B cell (primary cell): ENCODE data around the gene GHR. TPM values are rescaled to one million over a fixed set of nuclear protein-coding genes. Genes with fewer than 3 reads are reported as not detected.

ENCODE experiments used
- ATAC-seq: fragments of 200-7000 bp; cut with Tn5 transposase; one replicate; pipeline ENCODE4 v1.10.0; 2021; ENCODE audit warnings: low read depth, mild to moderate bottlenecking, moderate number of reproducible peaks, moderate library complexity
- CTCF ChIA-PET: fragments of 350-600 bp; sonication (Branson Sonifier 250); formaldehyde crosslinking; loops from one replicate; lab custom pipeline; 2021; ENCODE audit warnings: antibody characterized with exemption, inconsistent platforms; lab: Charles Lee
- POLR2A ChIA-PET: fragments of 350-600 bp; sonication (Branson Sonifier 250); formaldehyde crosslinking; loops from one replicate; lab custom pipeline; 2021; ENCODE audit warnings: antibody characterized with exemption; lab: Charles Lee
- DNase-seq: peaks from one replicate; pipeline ENCODE4 v3.0.0; 2013
- H2AFZ ChIP-seq: 2 replicates; pipeline ENCODE4 v1.6.1; 2012; ENCODE audit warnings: mild to moderate bottlenecking, low read depth, low read length; ENCODE audit not compliant: insufficient read depth, poor library complexity, severe bottlenecking
- H3K27ac ChIP-seq, 2 donors: 1 replicate in 1 of 2; 2 replicates in 1 of 2; pipeline ENCODE4 v1.5.1; 2012 to 2013; ENCODE audit warnings: low read length in 2 of 2, mild to moderate bottlenecking in 2 of 2, moderate library complexity in 1 of 2
- H3K27me3 ChIP-seq, 4 experiments: fragments of 200-600 bp in 1 of 4; sonication (generic) in 1 of 4; replicated peaks in 1 of 4; 1 replicate in 2 of 4; 2 replicates in 2 of 4; pipeline versions ENCODE4 v1.6.1 to v1.7.0; 2013 to 2016; ENCODE audit warnings: low read length in 3 of 4, mild to moderate bottlenecking in 2 of 4, mixed read lengths in 1 of 4, moderate library complexity in 1 of 4; ENCODE audit not compliant: insufficient read depth in 4 of 4, control insufficient read depth in 3 of 4; ENCODE audit errors: control extremely low read depth in 1 of 4
- H3K36me3 ChIP-seq, 2 experiments: replicated peaks in 1 of 2; 1 replicate in 1 of 2; 2 replicates in 1 of 2; pipeline versions ENCODE4 v1.6.1 to v1.7.1; 2013; ENCODE audit warnings: low read length in 1 of 2; ENCODE audit not compliant: insufficient read depth in 2 of 2, control insufficient read depth in 1 of 2; ENCODE audit errors: control extremely low read depth in 1 of 2, extremely low read depth in 1 of 2
- H3K4me1 ChIP-seq, 2 donors: fragments of 200-600 bp in 1 of 2; sonication (generic) in 1 of 2; 1 replicate in 1 of 2; 2 replicates in 1 of 2; pipeline versions ENCODE4 v1.5.1 to v1.6.1; 2013 to 2017; ENCODE audit warnings: low read length in 2 of 2; ENCODE audit not compliant: control insufficient read depth in 2 of 2, insufficient read depth in 2 of 2
- H3K4me2 ChIP-seq: replicated peaks from 2 replicates; pipeline ENCODE3; 2012; ENCODE audit warnings: mild to moderate bottlenecking, low read depth, low read length; ENCODE audit not compliant: poor library complexity, severe bottlenecking
- H3K4me3 ChIP-seq, 5 experiments: fragments of 200-600 bp in 1 of 5; sonication (generic) in 1 of 5; 1 replicate in 3 of 5; 2 replicates in 2 of 5; pipeline versions ENCODE4 v1.5.1 to v1.7.0; 2011 to 2016; ENCODE audit warnings: low read length in 4 of 5, mild to moderate bottlenecking in 4 of 5, low read depth in 2 of 5, control low read depth in 1 of 5, moderate library complexity in 1 of 5; ENCODE audit not compliant: insufficient read depth in 1 of 5; ENCODE audit errors: control extremely low read depth in 1 of 5, extremely low read depth in 1 of 5
- H3K79me2 ChIP-seq: fragments of 200-600 bp; sonication (generic); one replicate; pipeline ENCODE4 v1.6.0; 2016; ENCODE audit warnings: low read length; ENCODE audit not compliant: control insufficient read depth, insufficient read depth
- H3K9ac ChIP-seq: fragments of 200-600 bp; sonication (generic); 2 replicates; pipeline ENCODE4 v1.6.1; 2017; ENCODE audit warnings: mild to moderate bottlenecking, low read length, moderate library complexity
- H3K9me3 ChIP-seq, 3 donors: one replicate each; pipeline versions ENCODE4 v1.6.1 to v1.7.1; 2013; ENCODE audit warnings: low read length in 2 of 3; ENCODE audit not compliant: control insufficient read depth in 2 of 3, insufficient read depth in 1 of 3; ENCODE audit errors: control extremely low read depth in 1 of 3
- H4K20me1 ChIP-seq: 2 replicates; pipeline ENCODE4 v1.6.0; 2012; ENCODE audit warnings: mild to moderate bottlenecking, low read length; ENCODE audit not compliant: insufficient read depth, control insufficient read depth, poor library complexity, severe bottlenecking
- H3K27ac Mint-ChIP-seq: one replicate; pipeline ENCODE4 v1.8.0; 2021; ENCODE audit warnings: mixed read lengths
- H3K27me3 Mint-ChIP-seq: one replicate; pipeline ENCODE4 v1.8.0; 2021; ENCODE audit warnings: mixed read lengths
- H3K4me1 Mint-ChIP-seq: one replicate; pipeline ENCODE4 v1.8.0; 2021; ENCODE audit warnings: mixed read lengths
- H3K4me3 Mint-ChIP-seq: one replicate; pipeline ENCODE4 v1.8.0; 2021; ENCODE audit warnings: mixed read lengths
- H3K9me3 Mint-ChIP-seq: one replicate; pipeline ENCODE4 v1.8.0; 2022; ENCODE audit warnings: mixed read lengths; ENCODE audit not compliant: insufficient read depth
- CTCF ChIP-seq: fragments of 200-600 bp; IDR thresholded peaks from one replicate; pipeline ENCODE4 v1.8.0; 2022; ENCODE audit warnings: antibody characterized with exemption, mild to moderate bottlenecking
- EZH2 ChIP-seq: IDR thresholded peaks from 2 replicates; pipeline ENCODE4 v1.6.1; 2012; ENCODE audit warnings: borderline replicate concordance, low read depth, mild to moderate bottlenecking, moderate library complexity, low read length; ENCODE audit not compliant: insufficient read depth, poor library complexity, severe bottlenecking
- WGBS: methylation state at CpG from one replicate; pipeline ENCODE4 v1.1.5; 2013; ENCODE audit warnings: missing lambda C conversion rate; ENCODE audit not compliant: insufficient coverage; 5-methylcytosine and 5-hydroxymethylcytosine counted together
- intact Hi-C: fragments of 100-400 bp; cut with micrococcal nuclease; formaldehyde crosslinking; loops from one replicate; pipeline ENCODE4 v1.10.0; 2022
- polyA plus RNA-seq: library from polyadenylated mRNA; depleted of rRNA; stranded (reverse); fragments of >200 nt; gene quantifications from 2 replicates; pipeline ENCODE4 v1.2.3, GENCODE V29; 2012
- total RNA-seq, 2 donors: library from RNA; stranded (reverse); fragments of 120-200 nt in 1 of 2; gene quantifications; 1 replicate in 1 of 2; 2 replicates in 1 of 2; pipeline versions ENCODE4 v1.2.3 to v1.2.4, GENCODE V29; 2013 to 2022

The GHR gene
- total and polyA plus RNA-seq, 2 donors (not counting 1 experiment from before 2014, with no cell fraction given), result not detected

GRCh38 chr5:42566652-42567295 lies 143.5 kb downstream of the GHR start:
- no peak overlapping the region for H3K27ac Mint-ChIP-seq

More at GRCh38 chr5:42566652-42567295, 143.5 kb downstream of the GHR start:
- ATAC-seq (no peak), DNase-seq (no peak)
- H3K4me1 Mint-ChIP-seq, result no peaks in the 10 kb centered on the region
- no peaks in the 10 kb centered on the region for H3K9me3 ChIP-seq
- no peak overlapping the region for H3K9ac ChIP-seq
- WGBS, result 20% methylated on average over 1 of the region's 5 CpGs
- intact Hi-C loops, result no loop called here
- peaks cover 22% of the 10 kb centered on the region for H3K27me3 Mint-ChIP-seq
- no peaks in the 10 kb centered on the region for H4K20me1 ChIP-seq
- H3K36me3 ChIP-seq, result no peaks in the 10 kb centered on the region
- H3K9me3 Mint-ChIP-seq, result no peaks in the 10 kb centered on the region
- TF ChIP-seq EZH2, result no peak
- TF ChIP-seq CTCF, result no peak
- no peaks in the 10 kb centered on the region for H3K79me2 ChIP-seq
- H3K4me3 Mint-ChIP-seq, result no peak overlapping the region
- ChIA-PET CTCF (interaction anchor here (1.4 kb wide), 1 partner anchor 14 kb away, joined by 4 read pairs; no protein-coding TSS in a partner anchor), POLR2A (no interaction called here)
- H3K4me3 ChIP-seq, result no peak overlapping the region
- peaks cover 0 to 3% (median 0%) of the 10 kb centered on the region in 4 experiments for H3K27me3 ChIP-seq
- H3K4me1 ChIP-seq, result no peaks in the 10 kb centered on the region
- H3K27ac ChIP-seq, result no peak overlapping the region
- no peak overlapping the region for H2AFZ ChIP-seq
- no peak overlapping the region for H3K4me2 ChIP-seq
